Measurements from ENCODE around the gene CDH15.
A peak's percentile ranks its signal among the peaks of the same experiment; 100 is the strongest.
"Not testable (repeated sequence)": the region's sequence is repeated elsewhere in the genome, so short reads cannot be mapped to it uniquely, and the experiment has no call there.

CDH15 gene

GRCh38 chr16:89187770-89188392, 16.3 kb downstream of the CDH15 start:
- no peak for DNase-seq
- ATAC-seq = no peak

GRCh38 chr16:89188471-89189357, 17.2 kb downstream of the CDH15 start:
- ATAC-seq, DNase-seq: not testable (repeated sequence)

- DNase-seq = no peak
- ATAC-seq = no peak
These were observed 17.9 kb downstream of the CDH15 start for GRCh38 chr16:89189358-89190025.

GRCh38 chr16:89190150-89190958, 18.8 kb downstream of the CDH15 start:
- no peak for DNase-seq
- no peak for ATAC-seq

GRCh38 chr16:89191033-89191900, 19.7 kb downstream of the CDH15 start:
- ATAC-seq (no peak), DNase-seq (no peak)

GRCh38 chr16:89191901-89192185, 20.3 kb downstream of the CDH15 start:
- no peak for ATAC-seq

GRCh38 chr16:89192186-89192955, 20.8 kb downstream of the CDH15 start:
- ATAC-seq = peak; percentile 17
- DNase-seq = peak; percentile 44

More at GRCh38 chr16:89191901-89192185, 20.3 kb downstream of the CDH15 start:
- no peak for DNase-seq

GRCh38 chr16:89192956-89193575, 21.5 kb downstream of the CDH15 start:
- ATAC-seq (peak; percentile 19), DNase-seq (peak; percentile 69)

GRCh38 chr16:89193576-89194293, 22.2 kb downstream of the CDH15 start:
- DNase-seq (no peak), ATAC-seq (no peak)

- DNase-seq (no peak), ATAC-seq (no peak)
These were observed 23.1 kb downstream of the CDH15 start for GRCh38 chr16:89194340-89195311.

GRCh38 chr16:89195521-89196171, 24.1 kb downstream of the CDH15 start:
- no peak for DNase-seq
- ATAC-seq = no peak

- no peak for DNase-seq
- ATAC-seq = no peak
These were observed 25.6 kb downstream of the CDH15 start for GRCh38 chr16:89197033-89197632.

- ATAC-seq (no peak), DNase-seq (no peak)
These were observed 26.3 kb downstream of the CDH15 start for GRCh38 chr16:89197633-89198416.

GRCh38 chr16:89198417-89199240, 27.1 kb downstream of the CDH15 start:
- no peak for ATAC-seq
- no peak for DNase-seq

Data from stimulated activated naive CD8-positive, alpha-beta T cell treated with anti-CD3 and anti-CD28 coated beads, Interleukin-15, Interleukin-2, amounts not matched to agents 100 U/mL and 50 U/mL, for 24 hours (primary cell).